Cardiac fibroblast (primary cell): Measurements from ENCODE around the gene CALML3.
A peak's percentile ranks its signal among the peaks of the same experiment; 100 is the strongest.

ENCODE experiments used
- DNase-seq, 2 donors: peaks; one replicate each; pipeline versions ENCODE4 v3.0.0 to v3.0.0-alpha.2; 2010; ENCODE audit warnings: low read depth in 2 of 2
- H3K4me3 ChIP-seq, 2 donors: replicated peaks in 1 of 2; 1 replicate in 1 of 2; 2 replicates in 1 of 2; pipeline ENCODE4 v1.5.1; 2011; ENCODE audit warnings: low read depth in 2 of 2, low read length in 2 of 2, mild to moderate bottlenecking in 2 of 2, moderate library complexity in 1 of 2
- TF ChIP-seq, protein P1 (sequence below): IDR thresholded peaks from one replicate; pipeline ENCODE4 v1.5.1; 2011; ENCODE audit warnings: low read depth, mild to moderate bottlenecking, low read length, inconsistent platforms

The CALML3 gene

GRCh38 chr10:5563321-5563961 is 38.7 kb downstream of the CALML3 start:
- H3K4me3 ChIP-seq, result no peak overlapping the region
- TF ChIP-seq, protein P1, sequence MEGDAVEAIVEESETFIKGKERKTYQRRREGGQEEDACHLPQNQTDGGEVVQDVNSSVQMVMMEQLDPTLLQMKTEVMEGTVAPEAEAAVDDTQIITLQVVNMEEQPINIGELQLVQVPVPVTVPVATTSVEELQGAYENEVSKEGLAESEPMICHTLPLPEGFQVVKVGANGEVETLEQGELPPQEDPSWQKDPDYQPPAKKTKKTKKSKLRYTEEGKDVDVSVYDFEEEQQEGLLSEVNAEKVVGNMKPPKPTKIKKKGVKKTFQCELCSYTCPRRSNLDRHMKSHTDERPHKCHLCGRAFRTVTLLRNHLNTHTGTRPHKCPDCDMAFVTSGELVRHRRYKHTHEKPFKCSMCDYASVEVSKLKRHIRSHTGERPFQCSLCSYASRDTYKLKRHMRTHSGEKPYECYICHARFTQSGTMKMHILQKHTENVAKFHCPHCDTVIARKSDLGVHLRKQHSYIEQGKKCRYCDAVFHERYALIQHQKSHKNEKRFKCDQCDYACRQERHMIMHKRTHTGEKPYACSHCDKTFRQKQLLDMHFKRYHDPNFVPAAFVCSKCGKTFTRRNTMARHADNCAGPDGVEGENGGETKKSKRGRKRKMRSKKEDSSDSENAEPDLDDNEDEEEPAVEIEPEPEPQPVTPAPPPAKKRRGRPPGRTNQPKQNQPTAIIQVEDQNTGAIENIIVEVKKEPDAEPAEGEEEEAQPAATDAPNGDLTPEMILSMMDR, result no peak
- peak in 1 of 2 donors; percentile 6 for DNase-seq

DNA sequence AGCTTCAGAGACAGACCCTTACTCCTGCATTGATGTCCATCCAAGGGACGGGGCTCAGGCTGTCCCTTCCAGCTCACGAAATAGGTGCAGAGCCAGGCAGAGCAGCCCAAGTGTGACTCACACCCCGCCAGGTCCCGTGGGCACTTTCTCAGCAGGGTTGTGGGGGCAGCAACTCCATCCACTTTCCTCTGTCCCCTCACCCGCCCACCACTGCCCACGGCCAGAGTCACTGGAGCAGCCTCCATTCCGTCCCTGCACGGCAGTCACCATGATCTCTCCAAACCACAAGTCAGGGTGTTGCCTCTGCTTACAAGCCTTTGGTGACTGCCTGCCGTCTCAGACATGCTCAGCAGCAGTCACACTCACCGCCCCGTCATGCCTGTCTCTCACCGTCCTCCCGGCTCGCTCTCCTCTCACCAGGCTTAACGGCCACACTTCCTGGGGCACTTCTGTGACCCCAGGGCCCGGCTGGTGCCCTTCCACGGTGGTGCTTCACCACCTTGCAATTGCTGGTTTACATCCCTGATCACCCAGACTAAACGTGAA is 39.3 kb downstream of the CALML3 start:
- no peak overlapping the region for H3K4me3 ChIP-seq
- TF ChIP-seq, protein P1, result no peak
- DNase-seq, result peak in 1 of 2 donors; percentile 60

DNA sequence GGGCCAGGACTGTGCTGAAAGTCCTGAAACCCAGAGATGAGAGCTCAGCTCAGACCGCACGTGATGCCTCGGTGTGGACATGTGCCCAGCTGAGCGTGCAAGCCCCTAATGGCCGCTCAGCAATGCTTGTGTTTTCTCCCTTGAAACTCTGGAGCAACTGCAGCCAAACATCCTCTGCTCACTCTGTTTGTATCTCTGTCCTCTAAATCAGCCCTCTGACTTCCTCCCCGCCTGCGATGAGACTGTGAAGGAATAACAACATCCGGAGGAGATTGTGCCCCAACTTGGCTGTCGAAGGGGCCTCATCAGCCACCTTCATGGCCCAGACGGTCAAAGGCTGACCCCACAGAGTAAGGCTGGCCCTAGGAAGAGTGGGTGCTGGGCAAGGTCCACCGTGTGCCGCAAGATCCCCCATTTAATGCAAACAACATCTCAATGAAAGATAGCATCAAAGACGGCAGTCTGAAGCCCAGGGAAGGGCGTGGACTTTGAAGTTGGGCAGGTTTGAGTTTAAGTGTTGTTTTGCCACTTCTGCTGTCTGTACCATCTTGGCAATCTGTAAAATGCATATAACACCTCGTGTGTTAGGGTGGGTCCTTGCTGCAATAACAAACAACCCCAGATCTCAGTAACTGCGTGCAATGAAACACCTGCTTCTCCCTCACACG is 39.9 kb downstream of the CALML3 start:
- no peak overlapping the region for H3K4me3 ChIP-seq
- TF ChIP-seq, protein P1, result no peak
- DNase-seq, result peak in 1 of 2 donors; percentile 7

DNA sequence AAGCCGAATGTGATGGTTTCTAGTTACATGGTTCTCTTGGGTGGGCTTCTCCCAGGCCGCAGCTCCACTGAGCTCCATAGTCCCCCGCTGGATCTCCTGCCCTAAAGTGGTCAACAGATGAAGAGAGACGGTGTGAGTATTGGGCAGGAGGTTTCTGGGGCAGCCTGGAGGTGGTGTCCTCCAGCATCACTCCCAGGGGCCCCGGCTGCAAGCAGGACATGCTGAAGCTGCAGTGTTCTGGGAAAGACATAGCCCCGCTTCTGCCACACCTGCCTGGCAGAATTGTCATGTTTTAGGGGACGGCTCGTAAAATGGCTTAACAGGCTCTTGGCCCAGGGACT is 40.4 kb downstream of the CALML3 start:
- DNase-seq, result no peak
- H3K4me3 ChIP-seq, result no peak overlapping the region
- TF ChIP-seq, protein P1, result no peak

DNA sequence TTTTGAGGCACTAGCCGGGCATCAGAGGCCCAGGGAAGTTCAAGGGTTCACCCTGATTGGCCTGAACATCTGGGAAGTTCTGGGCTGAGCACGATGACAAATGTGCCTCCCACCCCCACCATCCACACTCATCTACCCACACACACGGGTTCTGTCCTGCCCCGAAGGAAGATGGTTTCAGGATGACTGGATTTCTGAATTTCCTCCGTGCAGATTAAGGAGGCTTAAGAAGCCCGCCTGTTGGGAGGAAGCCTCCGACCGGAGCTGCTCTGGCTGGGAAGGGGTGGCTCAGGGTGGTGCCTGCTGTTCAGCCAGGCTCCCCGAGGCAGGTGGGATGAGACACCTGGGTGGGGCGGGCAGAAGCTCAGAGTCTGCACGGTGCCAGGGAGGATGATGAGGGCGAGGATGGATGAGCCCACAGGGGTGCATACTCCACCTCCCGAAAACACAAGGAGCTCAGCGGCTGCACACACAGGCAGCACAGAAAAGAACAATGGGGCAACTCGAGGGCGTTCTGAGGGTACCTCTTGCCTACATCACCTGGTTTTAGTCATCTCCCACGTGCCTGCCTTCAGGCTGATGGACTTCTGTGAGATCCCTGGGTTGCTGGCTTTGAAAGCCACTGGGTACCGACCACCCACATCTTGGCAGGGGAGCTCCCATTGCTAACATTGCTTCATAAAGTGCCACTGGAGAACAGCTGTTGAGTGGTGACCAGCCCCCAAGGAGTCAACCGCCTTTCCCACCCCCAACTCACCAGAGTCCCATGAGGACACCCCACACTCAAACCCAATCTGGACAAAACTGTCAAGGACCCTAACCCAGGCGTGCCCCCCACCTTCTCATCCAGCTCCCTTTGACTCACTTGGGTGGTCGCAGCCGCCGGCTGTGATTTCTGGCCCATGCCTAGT is 41.2 kb downstream of the CALML3 start:
- peak in 1 of 2 donors; percentile 42 for DNase-seq
- TF ChIP-seq, protein P1, result no peak
- H3K4me3 ChIP-seq, result no peak overlapping the region

- no peak for DNase-seq
- TF ChIP-seq, protein P1, result no peak
These were observed 41.9 kb downstream of the CALML3 start for GRCh38 chr10:5566614-5567013.

More at GRCh38 chr10:5566614-5567013, 41.9 kb downstream of the CALML3 start:
- no peak overlapping the region for H3K4me3 ChIP-seq
